Peyer's patch (tissue), 4 donors: Measurements from ENCODE around the gene CAB39L. TPM values are rescaled to one million over a fixed set of nuclear protein-coding genes. Genes with fewer than 3 reads are reported as not detected.

Experiments
- DNase-seq, 3 donors: peaks; one replicate each; pipeline ENCODE4 v3.0.0-alpha.2; 2017 to 2019
- H3K27ac ChIP-seq, 4 donors: fragments of 200-600 bp; sonication (generic); one replicate each; pipeline ENCODE4 v1.5.1; 2016 to 2019
- H3K27me3 ChIP-seq, 2 donors: fragments of 200-600 bp; sonication (generic); one replicate each; pipeline ENCODE4 v1.5.1; 2019
- H3K36me3 ChIP-seq, 3 donors: fragments of 200-600 bp; sonication (generic); one replicate each; pipeline ENCODE4 v1.5.1; 2016 to 2019
- H3K4me1 ChIP-seq, 4 donors: fragments of 200-600 bp; sonication (generic); one replicate each; pipeline ENCODE4 v1.5.1; 2016 to 2019
- H3K4me3 ChIP-seq, 4 donors: fragments of 200-600 bp; sonication (generic); 1 replicate in 3 of 4; 2 replicates in 1 of 4; pipeline ENCODE4 v1.5.1; 2016 to 2019; ENCODE audit warnings: mild to moderate bottlenecking in 1 of 4
- H3K9me3 ChIP-seq, 4 donors: fragments of 200-600 bp; sonication (generic); one replicate each; pipeline ENCODE4 v1.5.1; 2016 to 2019; ENCODE audit warnings: mild to moderate bottlenecking in 1 of 4
- POLR2A ChIP-seq, 2 donors: fragments of 450-650 bp; IDR thresholded peaks; one replicate each; pipeline ENCODE4 v1.5.1; 2017; ENCODE audit warnings: antibody characterized with exemption in 2 of 2, mild to moderate bottlenecking in 2 of 2, moderate library complexity in 2 of 2
- total RNA-seq, 4 donors: library from RNA; depleted of rRNA; stranded (reverse); fragments of >200 nt; gene quantifications; one replicate each; pipeline ENCODE4 v1.1.0, GENCODE V29; 2016
- TF ChIP-seq, protein P1 (sequence below), 6 experiments: fragments of 450-650 bp in 4 of 6; fragments of 200-600 bp in 2 of 6; sonication (generic) in 1 of 6; IDR thresholded peaks; one replicate each; pipeline ENCODE4 v1.5.1; 2017 to 2019; ENCODE audit warnings: antibody characterized with exemption in 6 of 6, mild to moderate bottlenecking in 3 of 6, moderate library complexity in 1 of 6

The CAB39L gene
- total RNA-seq, 4 donors from 2014 or later: 8.3 to 28.9 (median 11.6) TPM

DNA sequence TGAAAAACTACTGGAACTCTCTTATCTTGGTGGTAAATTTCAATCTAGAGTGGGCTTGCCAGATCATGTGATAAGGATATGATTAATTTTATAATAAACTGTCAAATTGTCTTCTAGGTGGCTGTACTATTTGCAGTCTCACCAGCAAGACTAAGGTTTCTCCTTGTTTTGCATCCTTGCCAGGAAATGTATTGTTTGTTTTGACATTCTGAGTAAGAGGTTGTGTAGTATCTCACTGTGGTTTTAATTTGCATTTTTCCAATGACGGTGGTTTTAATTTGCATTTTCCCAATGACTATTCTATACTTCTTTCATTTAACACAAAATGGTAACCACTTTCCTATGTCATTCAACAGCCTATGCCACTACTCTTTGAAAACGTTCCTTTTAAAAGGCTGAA is 2.0 kb downstream of the CAB39L start:
- DNase-seq: no peak
- no peaks in the 10 kb centered on the region for H3K9me3 ChIP-seq
- H3K4me3 ChIP-seq: no peak overlapping the region
- no peaks in the 10 kb centered on the region for H3K36me3 ChIP-seq
- no peak overlapping the region for H3K27ac ChIP-seq
- H3K27me3 ChIP-seq: no peaks in the 10 kb centered on the region
- peaks cover 0 to 10% (median 2%) of the 10 kb centered on the region in 4 donors for H3K4me1 ChIP-seq
- TF ChIP-seq, protein P1, sequence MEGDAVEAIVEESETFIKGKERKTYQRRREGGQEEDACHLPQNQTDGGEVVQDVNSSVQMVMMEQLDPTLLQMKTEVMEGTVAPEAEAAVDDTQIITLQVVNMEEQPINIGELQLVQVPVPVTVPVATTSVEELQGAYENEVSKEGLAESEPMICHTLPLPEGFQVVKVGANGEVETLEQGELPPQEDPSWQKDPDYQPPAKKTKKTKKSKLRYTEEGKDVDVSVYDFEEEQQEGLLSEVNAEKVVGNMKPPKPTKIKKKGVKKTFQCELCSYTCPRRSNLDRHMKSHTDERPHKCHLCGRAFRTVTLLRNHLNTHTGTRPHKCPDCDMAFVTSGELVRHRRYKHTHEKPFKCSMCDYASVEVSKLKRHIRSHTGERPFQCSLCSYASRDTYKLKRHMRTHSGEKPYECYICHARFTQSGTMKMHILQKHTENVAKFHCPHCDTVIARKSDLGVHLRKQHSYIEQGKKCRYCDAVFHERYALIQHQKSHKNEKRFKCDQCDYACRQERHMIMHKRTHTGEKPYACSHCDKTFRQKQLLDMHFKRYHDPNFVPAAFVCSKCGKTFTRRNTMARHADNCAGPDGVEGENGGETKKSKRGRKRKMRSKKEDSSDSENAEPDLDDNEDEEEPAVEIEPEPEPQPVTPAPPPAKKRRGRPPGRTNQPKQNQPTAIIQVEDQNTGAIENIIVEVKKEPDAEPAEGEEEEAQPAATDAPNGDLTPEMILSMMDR (IDR thresholded peaks at IDR 0.05): no peak
- no peak for TF ChIP-seq POLR2A (IDR thresholded peaks at IDR 0.05)

DNA sequence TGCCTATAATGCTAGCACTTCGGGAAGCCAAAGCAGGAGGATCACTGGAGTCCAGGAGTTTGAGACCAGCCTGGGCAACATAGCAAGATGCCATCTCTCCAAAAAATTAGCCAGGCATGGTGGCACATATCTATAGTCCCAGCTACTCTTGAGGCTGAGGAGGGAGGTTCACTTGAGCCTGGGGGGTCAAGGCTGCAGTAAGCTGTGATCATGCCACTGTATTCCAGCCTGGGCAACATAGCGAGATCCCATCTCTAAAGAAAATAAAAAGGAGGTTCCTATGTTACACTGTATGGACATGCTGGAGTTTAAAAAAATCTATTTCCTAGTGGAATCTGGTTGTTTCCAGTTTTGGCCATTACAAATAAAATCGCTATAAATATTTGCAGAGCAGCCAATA is 2.6 kb downstream of the CAB39L start:
- Histone ChIP-seq H3K27ac (no peak overlapping the region), H3K36me3 (no peaks in the 10 kb centered on the region), H3K27me3 (no peaks in the 10 kb centered on the region), H3K4me3 (no peak overlapping the region), H3K9me3 (no peaks in the 10 kb centered on the region), H3K4me1 (peaks cover 0 to 10% (median 2%) of the 10 kb centered on the region in 4 donors)
- DNase-seq: no peak
- no peak for TF ChIP-seq POLR2A (IDR thresholded peaks at IDR 0.05)
- TF ChIP-seq, protein P1 (IDR thresholded peaks at IDR 0.05): no peak

DNA sequence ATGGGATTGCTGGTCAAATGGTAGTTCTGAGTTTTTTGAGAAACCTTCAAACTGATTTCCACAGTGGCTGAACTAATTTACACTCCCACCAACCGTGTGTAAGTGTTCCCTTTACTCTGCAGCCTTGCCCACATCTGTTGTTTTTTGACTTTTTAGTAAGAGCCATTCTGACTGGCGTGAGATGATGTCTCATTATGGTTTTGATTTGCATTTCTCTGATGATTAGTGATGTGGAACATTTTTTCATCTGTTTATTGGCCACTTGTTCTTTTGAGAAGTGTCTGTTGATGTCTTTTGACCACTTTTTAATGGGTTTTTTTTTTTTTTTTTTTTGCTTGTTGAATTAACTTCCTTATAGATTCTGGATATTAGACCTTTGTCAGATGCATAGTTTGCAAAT is 4.3 kb downstream of the CAB39L start:
- Histone ChIP-seq H3K36me3 (no peaks in the 10 kb centered on the region), H3K4me1 (no peaks in the 10 kb centered on the region), H3K27ac (no peak overlapping the region), H3K9me3 (no peaks in the 10 kb centered on the region), H3K4me3 (no peak overlapping the region), H3K27me3 (no peaks in the 10 kb centered on the region)
- TF ChIP-seq, protein P1 (IDR thresholded peaks at IDR 0.05): no peak
- no peak for TF ChIP-seq POLR2A (IDR thresholded peaks at IDR 0.05)
- no peak for DNase-seq

DNA sequence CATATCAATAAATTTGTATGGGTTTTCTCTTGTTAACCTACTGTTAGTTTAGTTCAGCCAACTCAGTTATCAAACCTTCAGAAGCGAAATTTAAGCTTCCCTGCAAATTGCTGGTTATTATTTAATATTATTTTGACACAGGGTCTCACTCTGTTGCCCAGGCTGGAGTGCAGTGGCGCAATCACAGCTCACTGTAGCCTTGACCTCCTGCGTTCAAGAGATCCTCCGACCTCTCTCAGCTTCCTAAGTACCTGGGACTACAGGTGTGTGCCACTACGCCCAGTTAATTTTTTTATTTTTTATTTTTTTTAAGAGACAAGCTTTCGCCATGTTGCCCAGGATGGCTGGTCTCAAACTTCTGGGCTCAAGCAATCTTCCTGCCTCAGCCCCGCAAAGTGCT is 6.2 kb downstream of the CAB39L start:
- Histone ChIP-seq H3K4me1 (no peaks in the 10 kb centered on the region), H3K36me3 (no peaks in the 10 kb centered on the region), H3K27ac (no peak overlapping the region), H3K27me3 (no peaks in the 10 kb centered on the region), H3K4me3 (no peak overlapping the region), H3K9me3 (no peaks in the 10 kb centered on the region)
- TF ChIP-seq, protein P1 (IDR thresholded peaks at IDR 0.05): no peak
- TF ChIP-seq POLR2A (IDR thresholded peaks at IDR 0.05): no peak
- no peak for DNase-seq

DNA sequence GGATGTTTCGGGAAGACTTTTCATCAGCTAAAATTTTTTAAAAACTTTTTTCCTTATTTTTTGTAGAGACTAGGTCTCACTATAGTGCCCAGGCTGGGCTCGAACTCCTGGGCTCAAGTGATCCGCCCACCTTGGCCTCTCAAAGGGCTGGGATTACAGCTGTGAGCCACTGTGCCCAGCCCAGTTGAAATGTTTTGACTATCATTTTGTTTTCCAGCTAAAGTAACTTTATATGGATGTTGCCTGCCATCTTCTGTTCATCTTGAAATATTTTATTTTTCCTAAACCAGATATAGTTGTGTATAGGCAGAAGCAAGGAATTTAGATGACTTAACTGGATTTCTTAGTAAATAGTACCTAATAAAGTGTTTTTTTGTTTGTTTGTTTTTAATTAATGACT is 7.0 kb downstream of the CAB39L start:
- no peaks in the 10 kb centered on the region for H3K4me1 ChIP-seq
- H3K9me3 ChIP-seq: no peaks in the 10 kb centered on the region
- no peaks in the 10 kb centered on the region for H3K27me3 ChIP-seq
- no peak overlapping the region for H3K27ac ChIP-seq
- no peaks in the 10 kb centered on the region for H3K36me3 ChIP-seq
- TF ChIP-seq, protein P1 (IDR thresholded peaks at IDR 0.05): peak in 2 of 6 experiments; percentile 21 to 23
- no peak for TF ChIP-seq POLR2A (IDR thresholded peaks at IDR 0.05)
- no peak for DNase-seq
- no peak overlapping the region for H3K4me3 ChIP-seq

DNA sequence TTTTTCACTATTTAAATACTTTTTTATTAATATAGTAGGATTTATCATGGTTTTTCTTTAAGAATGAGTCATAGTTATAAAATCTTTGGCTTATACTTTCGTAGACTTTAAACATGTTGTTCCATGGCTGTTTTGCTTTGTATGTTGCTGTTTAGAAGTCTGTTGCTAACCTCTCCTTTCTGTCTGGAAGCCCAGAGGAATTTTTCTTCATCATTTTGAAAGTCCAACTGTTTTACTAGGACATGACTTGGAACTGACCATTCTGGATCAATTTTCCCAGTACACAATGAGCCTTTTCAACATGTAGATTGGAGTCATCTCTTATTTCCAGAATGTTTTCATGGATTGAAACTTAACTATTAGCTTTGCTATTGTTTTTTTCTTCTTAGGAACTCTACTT is 7.9 kb downstream of the CAB39L start:
- Histone ChIP-seq H3K27ac (no peak overlapping the region), H3K36me3 (no peaks in the 10 kb centered on the region), H3K4me3 (no peak overlapping the region), H3K27me3 (no peaks in the 10 kb centered on the region), H3K4me1 (no peaks in the 10 kb centered on the region), H3K9me3 (no peaks in the 10 kb centered on the region)
- DNase-seq: no peak
- TF ChIP-seq, protein P1 (IDR thresholded peaks at IDR 0.05): no peak
- no peak for TF ChIP-seq POLR2A (IDR thresholded peaks at IDR 0.05)
